Esophagus (tissue), 2 donors: Measurements from ENCODE around the gene COL25A1. TPM values are rescaled to one million over a fixed set of nuclear protein-coding genes. Genes with fewer than 3 reads are reported as not detected.

Experiments
- H3K27ac ChIP-seq, 2 donors: one replicate each; pipeline ENCODE4 v1.5.1; 2013; ENCODE audit warnings: low read depth in 2 of 2, mild to moderate bottlenecking in 2 of 2, inconsistent platforms in 1 of 2, low read length in 1 of 2, moderate library complexity in 1 of 2
- H3K27me3 ChIP-seq, 2 donors: one replicate each; pipeline ENCODE4 v1.6.1; 2013; ENCODE audit warnings: low read length in 2 of 2, control low read depth in 1 of 2, mild to moderate bottlenecking in 1 of 2; ENCODE audit not compliant: insufficient read depth in 2 of 2, control insufficient read depth in 1 of 2
- H3K36me3 ChIP-seq, 2 donors: one replicate each; pipeline ENCODE4 v1.6.1; 2013; ENCODE audit warnings: low read length in 1 of 2; ENCODE audit not compliant: control insufficient read depth in 2 of 2, insufficient read depth in 2 of 2
- H3K4me1 ChIP-seq, 2 donors: one replicate each; pipeline ENCODE4 v1.6.1; 2013; ENCODE audit warnings: low read length in 1 of 2; ENCODE audit not compliant: control insufficient read depth in 2 of 2, insufficient read depth in 2 of 2
- H3K4me3 ChIP-seq, 2 donors: one replicate each; pipeline ENCODE4 v1.5.1; 2013; ENCODE audit warnings: low read length in 2 of 2, mild to moderate bottlenecking in 2 of 2, low read depth in 1 of 2, moderate library complexity in 1 of 2
- H3K9me3 ChIP-seq, 2 donors: one replicate each; pipeline ENCODE4 v1.6.1; 2013; ENCODE audit warnings: mild to moderate bottlenecking in 2 of 2, low read depth in 1 of 2, low read length in 1 of 2, moderate library complexity in 1 of 2; ENCODE audit not compliant: control insufficient read depth in 2 of 2, insufficient read depth in 1 of 2
- WGBS, 2 donors: extraction: QIAGEN DNeasy Blood & Tissue Kit; methylation state at CpG; one replicate each; pipeline ENCODE4 v1.1.7; 2013; 5-methylcytosine and 5-hydroxymethylcytosine counted together
- polyA plus RNA-seq, 2 donors: library from polyadenylated mRNA; stranded (reverse); fragments of 200-250 nt; gene quantifications; one replicate each; pipeline ENCODE4 v1.2.3, GENCODE V29; 2013
- donor health status: healthy with polysubstance abuse.
- donor health status: Bipolar disorder and iron deficiency.

Gene COL25A1
- polyA plus RNA-seq, 2 donors, result 0.02 to 0.06 TPM

DNA sequence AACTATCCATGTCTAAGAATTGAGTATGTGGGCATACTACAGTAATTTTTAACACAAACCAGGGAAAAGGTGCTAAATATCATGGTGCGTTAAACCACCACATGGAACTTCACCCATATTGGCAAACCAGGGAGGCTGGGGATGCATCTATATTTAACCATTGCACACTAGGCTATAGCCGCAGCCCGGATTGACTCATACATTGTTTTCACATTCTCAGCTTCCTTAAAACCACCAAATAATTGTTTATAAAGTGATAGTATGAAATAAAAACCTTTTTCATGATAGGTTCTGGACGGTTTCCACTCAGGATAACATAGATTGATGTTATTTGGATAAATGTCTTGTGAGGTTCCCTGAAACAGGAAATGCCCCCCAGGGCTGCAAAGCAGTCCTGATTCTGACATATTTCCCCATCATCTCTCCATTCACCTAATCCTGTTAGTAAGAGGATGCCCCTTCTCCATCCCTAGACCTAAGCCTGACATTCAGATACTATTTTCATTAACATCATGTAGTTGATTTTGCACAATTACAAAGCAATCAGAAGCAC is 7.9 kb downstream of the COL25A1 start:
- Histone ChIP-seq H3K36me3 (no peaks in the 10 kb centered on the region), H3K27me3 (no peaks in the 10 kb centered on the region), H3K27ac (no peak overlapping the region), H3K4me3 (no peak overlapping the region), H3K9me3 (no peaks in the 10 kb centered on the region), H3K4me1 (no peaks in the 10 kb centered on the region)
- WGBS, 2 donors, result 84 to 86% methylated on average over 4 of the region's 4 CpGs

DNA sequence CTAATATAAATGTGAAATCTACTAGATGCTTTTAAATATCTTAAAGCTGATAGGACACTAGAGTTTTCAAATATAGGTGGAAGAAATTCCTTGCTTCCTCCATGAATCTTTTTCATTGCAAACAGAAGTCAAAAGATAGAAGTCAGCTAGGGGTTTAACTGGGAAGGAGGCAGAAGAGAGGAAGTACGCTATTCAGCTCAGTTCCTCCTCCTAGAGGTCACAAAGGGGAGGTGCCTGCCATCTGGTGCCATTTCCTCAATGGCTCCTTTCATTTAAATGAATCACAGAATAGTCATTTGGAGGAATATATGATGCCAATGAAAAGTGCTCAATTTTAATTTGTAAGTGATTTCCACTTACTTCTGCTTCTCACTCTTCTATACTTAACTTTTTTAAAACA is 8.5 kb downstream of the COL25A1 start:
- no peaks in the 10 kb centered on the region for H3K36me3 ChIP-seq
- no peak overlapping the region for H3K4me3 ChIP-seq
- no peak overlapping the region for H3K27ac ChIP-seq
- no peaks in the 10 kb centered on the region for H3K9me3 ChIP-seq
- 60 to 61% methylated on average over 1 of the region's 1 CpG for WGBS, 2 donors
- H3K4me1 ChIP-seq, result no peaks in the 10 kb centered on the region
- H3K27me3 ChIP-seq, result no peaks in the 10 kb centered on the region

DNA sequence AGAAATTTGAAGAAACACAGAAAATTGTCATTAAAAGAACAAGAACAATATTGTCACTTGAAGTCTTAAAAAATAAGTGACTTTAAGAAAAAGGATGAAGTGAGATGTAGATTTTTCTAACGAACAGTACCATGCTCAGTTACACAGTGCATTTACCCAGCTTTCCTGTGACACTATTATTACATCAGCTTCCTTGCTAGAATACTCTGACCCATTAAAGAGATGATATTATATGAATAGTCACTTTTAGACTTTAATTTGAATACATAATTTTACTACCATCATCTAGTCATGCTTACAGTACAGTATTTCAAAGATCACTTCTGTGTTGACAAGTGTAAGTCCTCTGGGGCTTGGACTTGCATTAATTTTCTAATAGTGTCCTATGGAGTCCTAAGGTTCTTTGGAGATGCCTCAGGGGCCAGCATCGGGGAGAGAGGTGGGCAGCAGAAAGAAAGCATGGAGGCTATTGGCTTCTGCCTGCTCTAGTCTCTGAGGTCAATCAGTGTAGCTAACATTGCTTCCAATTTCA is 10.7 kb downstream of the COL25A1 start:
- no peaks in the 10 kb centered on the region for H3K27me3 ChIP-seq
- H3K4me3 ChIP-seq, result no peak overlapping the region
- no peaks in the 10 kb centered on the region for H3K9me3 ChIP-seq
- whole genome bisulfite sequencing, 2 donors, result 88 to 89% methylated on average over 2 of the region's 2 CpGs
- no peak overlapping the region for H3K27ac ChIP-seq
- no peaks in the 10 kb centered on the region for H3K36me3 ChIP-seq
- H3K4me1 ChIP-seq, result no peaks in the 10 kb centered on the region

DNA sequence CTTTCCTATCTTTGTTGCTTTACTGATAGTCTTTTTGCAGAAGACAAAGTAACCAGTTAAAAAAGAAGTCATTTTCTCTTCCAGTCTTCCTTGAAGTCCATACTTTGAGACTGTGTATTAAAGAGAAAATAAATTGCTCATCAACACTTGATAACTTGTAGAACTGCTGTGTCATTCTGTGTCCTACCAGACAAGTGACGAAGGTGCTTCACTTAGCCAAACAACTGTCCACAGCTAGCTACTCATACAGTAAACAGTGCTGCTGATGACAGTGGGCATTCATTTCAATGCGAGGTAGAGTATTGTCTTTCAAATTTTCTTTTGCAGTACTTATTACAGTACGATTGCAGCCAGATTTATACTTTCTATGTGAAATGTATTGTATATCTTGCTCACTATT is 11.5 kb downstream of the COL25A1 start:
- Histone ChIP-seq H3K36me3 (no peaks in the 10 kb centered on the region), H3K4me3 (no peak overlapping the region), H3K9me3 (no peaks in the 10 kb centered on the region), H3K27me3 (no peaks in the 10 kb centered on the region), H3K4me1 (no peaks in the 10 kb centered on the region), H3K27ac (no peak overlapping the region)
- WGBS, 2 donors, result 82 to 96% methylated on average over 3 of the region's 3 CpGs

DNA sequence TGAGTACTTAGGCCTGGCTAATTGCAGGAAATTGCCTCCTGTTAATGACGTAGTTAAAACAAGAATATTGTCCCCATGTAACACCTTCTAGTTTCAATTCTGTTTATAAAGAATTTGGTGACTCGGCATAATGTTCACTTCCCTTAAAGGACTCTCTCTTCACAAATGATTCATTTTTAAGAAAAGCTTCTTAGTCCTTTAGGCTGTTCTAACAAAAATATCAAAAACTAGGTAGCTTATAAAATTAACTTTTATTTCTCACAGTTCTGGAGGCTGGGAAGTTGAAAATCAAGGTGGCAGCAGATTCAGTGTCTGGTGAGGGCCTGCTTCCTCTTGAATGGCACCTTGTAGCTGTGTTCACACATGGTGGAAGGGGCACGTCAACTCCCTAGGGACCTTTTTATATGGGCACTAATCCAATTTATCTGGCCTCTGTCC is 23.8 kb downstream of the COL25A1 start:
- no peaks in the 10 kb centered on the region for H3K4me1 ChIP-seq

DNA sequence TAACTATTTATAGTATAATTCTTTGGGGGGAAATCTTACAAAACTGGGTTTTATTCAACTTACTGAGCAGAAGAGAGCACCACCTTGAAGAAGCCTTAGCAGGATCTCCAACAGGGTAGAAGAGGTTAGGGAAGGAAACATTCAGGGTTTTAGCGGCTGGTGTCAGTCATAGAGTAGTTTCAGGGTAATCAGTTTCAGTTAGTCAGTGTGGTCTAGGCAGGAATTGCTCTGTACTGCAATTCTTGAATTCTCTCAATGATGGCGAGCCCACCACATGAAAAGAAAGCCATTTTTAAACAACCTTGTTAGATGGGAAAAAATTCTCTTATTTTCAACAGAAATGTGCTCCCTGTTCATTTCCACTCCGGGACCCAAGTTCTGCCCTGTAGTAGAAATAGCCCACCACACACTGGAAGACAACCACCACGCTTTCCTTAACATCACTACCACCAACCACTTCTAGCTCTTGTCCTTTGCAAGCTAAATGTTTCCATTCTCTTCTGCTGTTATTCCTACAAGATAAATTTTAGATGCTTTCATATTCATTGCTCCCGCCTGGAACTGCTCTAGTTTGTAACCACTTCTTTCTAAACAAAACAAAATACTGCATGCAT is 25.9 kb downstream of the COL25A1 start:
- no peaks in the 10 kb centered on the region for H3K4me1 ChIP-seq
- H3K27ac ChIP-seq, result no peak overlapping the region
- H3K4me3 ChIP-seq, result no peak overlapping the region
- WGBS, 2 donors, result 82 to 83% methylated on average over 5 of the region's 5 CpGs
- no peaks in the 10 kb centered on the region for H3K36me3 ChIP-seq
- H3K27me3 ChIP-seq, result no peaks in the 10 kb centered on the region
- no peaks in the 10 kb centered on the region for H3K9me3 ChIP-seq

More for the DNA sequence above, 23.8 kb downstream of the COL25A1 start:
- no peaks in the 10 kb centered on the region for H3K27me3 ChIP-seq
- no peaks in the 10 kb centered on the region for H3K9me3 ChIP-seq
- no peak overlapping the region for H3K27ac ChIP-seq
- 51 to 73% methylated on average over 3 of the region's 3 CpGs for WGBS, 2 donors
- H3K36me3 ChIP-seq, result no peaks in the 10 kb centered on the region
- H3K4me3 ChIP-seq, result no peak overlapping the region

DNA sequence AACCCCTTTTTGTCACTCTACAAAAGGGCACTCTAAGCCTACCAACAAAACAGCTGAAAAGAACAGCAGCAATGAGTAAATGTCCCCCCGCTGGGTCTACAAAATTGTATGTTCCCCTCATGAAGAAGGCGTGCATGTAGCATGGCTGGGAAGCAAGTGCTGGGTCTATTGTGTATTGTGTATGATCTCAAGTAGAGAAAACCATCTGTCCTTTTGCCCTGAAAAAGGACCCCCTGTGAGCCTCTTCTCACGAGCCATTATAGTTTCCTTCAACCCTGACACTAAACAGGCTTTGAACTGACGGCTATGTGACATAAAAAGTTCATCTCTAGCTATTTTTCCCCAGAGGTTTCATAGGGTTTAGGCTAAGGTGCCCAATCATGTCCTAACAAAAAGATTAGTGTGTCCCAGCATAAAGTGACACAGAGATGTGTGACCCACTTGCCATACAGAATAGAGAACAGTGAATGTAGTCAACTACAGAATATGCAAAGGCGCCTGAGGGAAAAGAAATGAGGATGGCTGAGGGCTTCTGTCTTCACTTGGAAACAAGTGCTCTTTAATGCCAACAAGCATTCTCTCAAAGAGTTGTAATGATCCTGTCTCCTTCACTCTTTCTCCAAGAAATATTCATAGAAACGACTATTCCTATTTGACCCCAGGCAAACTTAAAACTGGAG is 27.3 kb downstream of the COL25A1 start:
- Histone ChIP-seq H3K9me3 (no peaks in the 10 kb centered on the region), H3K4me1 (no peaks in the 10 kb centered on the region), H3K27ac (no peak overlapping the region), H3K27me3 (no peaks in the 10 kb centered on the region), H3K36me3 (no peaks in the 10 kb centered on the region), H3K4me3 (no peak overlapping the region)
- whole genome bisulfite sequencing, 2 donors, result 77 to 81% methylated on average over 6 of the region's 6 CpGs

DNA sequence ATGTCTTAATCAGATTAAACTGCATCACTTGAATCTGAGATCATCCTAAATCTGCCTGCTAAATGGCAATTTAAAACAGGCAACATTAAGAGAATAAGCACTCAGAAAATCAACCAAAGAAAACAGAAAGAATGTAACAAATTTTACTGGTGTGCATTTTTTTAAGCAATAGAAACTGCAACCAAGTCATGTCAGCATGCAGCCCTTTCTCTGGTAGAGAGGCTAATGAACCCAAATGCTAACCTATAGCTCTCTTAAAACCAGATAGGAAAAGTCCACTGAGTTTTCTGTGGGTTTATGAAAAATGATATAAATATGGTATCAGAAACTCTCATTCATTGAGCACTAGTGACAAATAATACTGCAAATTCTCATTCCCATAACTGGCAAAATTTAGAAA is 35.6 kb downstream of the COL25A1 start:
- H3K4me3 ChIP-seq, result no peak overlapping the region
- H3K27me3 ChIP-seq, result no peaks in the 10 kb centered on the region
- no peaks in the 10 kb centered on the region for H3K36me3 ChIP-seq
- H3K9me3 ChIP-seq, result no peaks in the 10 kb centered on the region
- H3K27ac ChIP-seq, result no peak overlapping the region
- no peaks in the 10 kb centered on the region for H3K4me1 ChIP-seq

DNA sequence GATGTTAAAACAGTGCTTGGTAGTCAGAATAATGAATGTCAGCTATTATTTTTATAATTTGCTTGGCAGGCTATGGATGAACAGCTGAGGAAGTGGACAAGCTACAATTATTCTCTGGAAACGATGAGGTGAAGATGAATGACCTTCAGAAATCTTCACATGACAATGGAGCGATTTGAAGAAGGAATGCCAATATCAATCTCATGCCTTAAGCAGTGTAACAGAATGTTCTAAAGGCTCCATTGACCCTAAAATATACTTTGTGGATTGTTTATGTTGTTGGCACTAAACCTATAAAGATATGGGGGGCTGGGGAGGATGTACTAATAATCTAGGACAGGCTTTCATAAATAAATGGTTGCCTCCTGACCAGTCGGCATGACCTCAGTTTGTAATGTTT is 36.2 kb downstream of the COL25A1 start:
- H3K4me1 ChIP-seq, result no peaks in the 10 kb centered on the region
- H3K27me3 ChIP-seq, result no peaks in the 10 kb centered on the region
- no peaks in the 10 kb centered on the region for H3K9me3 ChIP-seq
- no peaks in the 10 kb centered on the region for H3K36me3 ChIP-seq
- no peak overlapping the region for H3K27ac ChIP-seq
- WGBS, 2 donors, result 61 to 62% methylated on average over 3 of the region's 3 CpGs
- H3K4me3 ChIP-seq, result no peak overlapping the region
